ENCODE data around the gene TEX51.

Gene TEX51

GRCh38 chr2:126932966-126933710 lies 34.4 kb downstream of the TEX51 start:
- Histone ChIP-seq H3K36me3 (ENCODE audit: control insufficient read depth, insufficient read depth, low read length) (no peaks in the 10 kb centered on the region), H3K9ac (ENCODE audit: low read length) (no peak overlapping the region), H3K9me3 (ENCODE audit: control insufficient read depth, low read length) (no peaks in the 10 kb centered on the region), H3K4me1 (ENCODE audit: control insufficient read depth, insufficient read depth, low read length) (no peaks in the 10 kb centered on the region), H3K4me3 (ENCODE audit: low read length) (no peak overlapping the region), H3K27me3 (ENCODE audit: control insufficient read depth, insufficient read depth, low read length) (no peaks in the 10 kb centered on the region)

DNA sequence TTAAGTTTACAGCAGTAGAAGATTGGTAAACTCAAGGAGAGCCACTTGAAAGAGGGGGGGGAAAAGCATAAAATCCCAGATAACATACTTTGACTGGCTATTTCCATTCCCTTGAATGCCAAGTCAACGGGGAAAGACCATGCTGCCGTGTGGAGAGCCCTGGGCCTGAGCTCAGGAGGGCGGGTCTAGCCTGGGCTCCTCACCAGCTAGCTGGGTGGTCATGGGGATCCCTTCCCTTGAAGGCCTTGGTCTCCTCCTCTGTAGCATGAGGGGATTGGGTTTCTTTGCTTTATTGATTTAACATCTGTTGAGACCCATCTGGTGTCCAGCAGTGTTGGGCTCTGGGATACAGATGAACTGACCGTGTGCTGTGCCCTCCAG lies 35.0 kb downstream of the TEX51 start:
- Histone ChIP-seq H3K9me3 (ENCODE audit: control insufficient read depth, low read length) (no peaks in the 10 kb centered on the region), H3K36me3 (ENCODE audit: control insufficient read depth, insufficient read depth, low read length) (no peaks in the 10 kb centered on the region), H3K4me1 (ENCODE audit: control insufficient read depth, insufficient read depth, low read length) (no peaks in the 10 kb centered on the region), H3K27me3 (ENCODE audit: control insufficient read depth, insufficient read depth, low read length) (no peaks in the 10 kb centered on the region), H3K4me3 (ENCODE audit: low read length) (no peak overlapping the region), H3K9ac (ENCODE audit: low read length) (no peak overlapping the region)

GRCh38 chr2:126934809-126935208 lies 36.1 kb downstream of the TEX51 start:
- no peak overlapping the region for H3K9ac ChIP-seq (ENCODE audit: low read length)
- H3K4me1 ChIP-seq (ENCODE audit: control insufficient read depth, insufficient read depth, low read length), result no peaks in the 10 kb centered on the region
- H3K4me3 ChIP-seq (ENCODE audit: low read length), result no peak overlapping the region
- H3K36me3 ChIP-seq (ENCODE audit: control insufficient read depth, insufficient read depth, low read length), result no peaks in the 10 kb centered on the region
- H3K9me3 ChIP-seq (ENCODE audit: control insufficient read depth, low read length), result no peaks in the 10 kb centered on the region
- no peaks in the 10 kb centered on the region for H3K27me3 ChIP-seq (ENCODE audit: control insufficient read depth, insufficient read depth, low read length)

GRCh38 chr2:126935774-126936173 lies 37.1 kb downstream of the TEX51 start:
- no peak overlapping the region for H3K4me3 ChIP-seq (ENCODE audit: low read length)
- H3K9ac ChIP-seq (ENCODE audit: low read length), result no peak overlapping the region
- no peaks in the 10 kb centered on the region for H3K4me1 ChIP-seq (ENCODE audit: control insufficient read depth, insufficient read depth, low read length)
- H3K27me3 ChIP-seq (ENCODE audit: control insufficient read depth, insufficient read depth, low read length), result no peaks in the 10 kb centered on the region
- H3K9me3 ChIP-seq (ENCODE audit: control insufficient read depth, low read length), result no peaks in the 10 kb centered on the region
- no peaks in the 10 kb centered on the region for H3K36me3 ChIP-seq (ENCODE audit: control insufficient read depth, insufficient read depth, low read length)

DNA sequence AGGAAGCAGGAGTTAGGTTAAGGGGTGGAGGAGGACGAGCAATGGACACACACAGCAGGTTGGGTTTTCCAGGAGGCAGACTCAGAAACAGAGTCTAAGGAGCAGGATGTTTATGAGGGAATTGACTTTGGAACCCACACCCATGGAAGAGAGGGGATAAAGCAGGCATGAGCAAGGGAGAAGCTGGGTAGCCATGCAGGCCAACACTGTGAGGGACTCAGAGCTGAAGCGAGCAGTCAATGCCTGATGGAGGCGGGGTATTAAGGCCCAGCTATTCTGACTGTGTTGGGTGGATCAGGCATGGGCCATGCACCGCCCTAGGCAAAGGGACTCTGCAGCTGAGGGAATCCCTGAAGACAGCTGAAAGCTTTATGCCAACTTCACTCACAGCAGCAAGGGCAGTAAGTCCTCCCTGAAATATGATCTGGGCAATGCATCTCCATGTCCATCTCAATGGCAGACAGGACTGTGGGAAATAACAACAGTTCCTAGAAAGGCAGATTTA lies 37.6 kb downstream of the TEX51 start:
- no peak overlapping the region for H3K4me3 ChIP-seq (ENCODE audit: low read length)
- H3K4me1 ChIP-seq (ENCODE audit: control insufficient read depth, insufficient read depth, low read length), result no peaks in the 10 kb centered on the region
- H3K27me3 ChIP-seq (ENCODE audit: control insufficient read depth, insufficient read depth, low read length), result no peaks in the 10 kb centered on the region
- no peaks in the 10 kb centered on the region for H3K9me3 ChIP-seq (ENCODE audit: control insufficient read depth, low read length)
- no peaks in the 10 kb centered on the region for H3K36me3 ChIP-seq (ENCODE audit: control insufficient read depth, insufficient read depth, low read length)
- no peak overlapping the region for H3K9ac ChIP-seq (ENCODE audit: low read length)

DNA sequence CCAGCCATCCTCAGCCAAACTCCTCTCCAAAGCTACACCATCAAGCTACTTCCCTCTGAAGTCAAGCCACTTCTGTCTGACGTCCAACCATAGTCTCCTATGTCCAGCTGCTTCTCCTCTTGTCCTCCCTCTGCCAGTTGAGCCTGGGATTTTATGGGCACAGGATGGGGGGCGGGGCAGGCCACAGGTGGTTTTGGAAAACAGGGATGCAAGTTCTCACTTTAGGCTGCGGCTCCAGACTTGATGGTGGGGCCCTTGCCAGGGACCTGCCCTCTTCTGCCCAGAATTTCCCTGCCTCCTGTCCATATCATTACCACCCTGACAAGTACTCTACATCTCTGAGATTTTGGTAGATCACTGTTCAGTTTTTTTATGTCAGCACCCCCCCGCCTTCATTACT lies 41.6 kb downstream of the TEX51 start:
- Histone ChIP-seq H3K4me3 (ENCODE audit: low read length) (no peak overlapping the region), H3K9me3 (ENCODE audit: control insufficient read depth, low read length) (no peaks in the 10 kb centered on the region), H3K9ac (ENCODE audit: low read length) (no peak overlapping the region), H3K36me3 (ENCODE audit: control insufficient read depth, insufficient read depth, low read length) (no peaks in the 10 kb centered on the region), H3K27me3 (ENCODE audit: control insufficient read depth, insufficient read depth, low read length) (no peaks in the 10 kb centered on the region), H3K4me1 (ENCODE audit: control insufficient read depth, insufficient read depth, low read length) (no peaks in the 10 kb centered on the region)

GRCh38 chr2:126942427-126943203 lies 43.9 kb downstream of the TEX51 start:
- Histone ChIP-seq H3K27me3 (ENCODE audit: control insufficient read depth, insufficient read depth, low read length) (peaks cover 4% of the 10 kb centered on the region), H3K36me3 (ENCODE audit: control insufficient read depth, insufficient read depth, low read length) (no peaks in the 10 kb centered on the region), H3K4me1 (ENCODE audit: control insufficient read depth, insufficient read depth, low read length) (no peaks in the 10 kb centered on the region), H3K9ac (ENCODE audit: low read length) (no peak overlapping the region), H3K4me3 (ENCODE audit: low read length) (no peak overlapping the region), H3K9me3 (ENCODE audit: control insufficient read depth, low read length) (no peaks in the 10 kb centered on the region)

DNA sequence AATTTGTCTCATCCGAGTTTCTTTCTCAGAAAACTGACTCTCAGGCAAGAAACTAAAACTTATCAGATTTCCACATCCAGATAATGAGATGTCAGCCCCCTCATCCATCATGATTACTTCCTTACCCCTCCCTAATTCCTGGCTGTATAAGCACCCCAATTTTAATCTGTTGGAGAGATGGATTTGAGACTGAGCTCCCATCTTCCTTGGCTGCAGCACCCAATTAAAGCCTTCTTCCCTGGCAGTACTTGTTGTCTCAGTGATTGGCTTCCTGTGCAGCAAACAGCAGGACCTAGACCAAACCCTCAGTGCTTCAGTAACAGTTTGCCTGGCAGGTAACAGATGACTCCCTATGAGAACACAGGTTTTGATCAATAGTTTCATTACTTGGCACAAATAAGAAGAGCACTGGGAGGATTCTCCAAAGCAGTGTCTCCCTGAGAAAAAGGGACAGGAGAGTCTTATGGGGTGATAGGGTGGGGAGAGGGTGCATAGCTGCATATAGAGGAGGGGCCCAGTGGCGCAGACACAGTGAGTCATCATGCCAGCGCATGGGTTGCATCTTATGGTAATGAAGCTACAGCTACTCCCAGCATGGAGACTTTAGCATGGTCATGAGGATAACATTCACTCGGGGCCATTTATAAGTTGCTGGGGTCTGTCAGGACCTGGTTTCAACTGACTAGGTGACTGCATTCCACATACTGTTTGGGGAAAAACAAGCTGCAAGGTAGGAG lies 45.1 kb downstream of the TEX51 start:
- Histone ChIP-seq H3K9me3 (ENCODE audit: control insufficient read depth, low read length) (no peaks in the 10 kb centered on the region), H3K36me3 (ENCODE audit: control insufficient read depth, insufficient read depth, low read length) (no peaks in the 10 kb centered on the region), H3K27me3 (ENCODE audit: control insufficient read depth, insufficient read depth, low read length) (peaks cover 4% of the 10 kb centered on the region), H3K4me3 (ENCODE audit: low read length) (no peak overlapping the region), H3K4me1 (ENCODE audit: control insufficient read depth, insufficient read depth, low read length) (no peaks in the 10 kb centered on the region), H3K9ac (ENCODE audit: low read length) (no peak overlapping the region)

DNA sequence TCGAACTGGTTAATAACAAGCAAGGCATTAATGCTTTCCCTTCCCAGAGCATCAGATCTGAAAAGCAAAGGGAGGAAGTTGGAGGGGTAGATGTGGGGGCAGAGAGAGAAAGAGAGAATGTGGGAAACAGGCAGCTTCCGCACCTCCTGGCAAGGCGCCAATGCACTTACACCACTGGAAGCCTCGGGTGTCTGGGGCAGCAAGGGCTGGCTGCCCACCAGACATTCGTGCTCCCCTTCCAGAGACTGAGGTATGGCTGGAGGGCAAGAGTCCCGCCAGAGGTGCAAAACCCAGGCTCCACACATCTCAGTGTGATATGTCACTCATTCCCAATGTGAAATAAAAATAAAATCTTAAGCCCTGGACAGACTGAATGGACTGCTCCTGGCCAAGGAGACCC lies 46.4 kb downstream of the TEX51 start:
- H3K27me3 ChIP-seq (ENCODE audit: control insufficient read depth, insufficient read depth, low read length), result peaks cover 4% of the 10 kb centered on the region
- no peaks in the 10 kb centered on the region for H3K9me3 ChIP-seq (ENCODE audit: control insufficient read depth, low read length)
- H3K36me3 ChIP-seq (ENCODE audit: control insufficient read depth, insufficient read depth, low read length), result no peaks in the 10 kb centered on the region
- no peak overlapping the region for H3K4me3 ChIP-seq (ENCODE audit: low read length)
- no peak overlapping the region for H3K9ac ChIP-seq (ENCODE audit: low read length)
- H3K4me1 ChIP-seq (ENCODE audit: control insufficient read depth, insufficient read depth, low read length), result no peaks in the 10 kb centered on the region

GRCh38 chr2:126946318-126947102 lies 47.8 kb downstream of the TEX51 start:
- H3K27me3 ChIP-seq (ENCODE audit: control insufficient read depth, insufficient read depth, low read length), result peaks cover 4% of the 10 kb centered on the region
- H3K4me1 ChIP-seq (ENCODE audit: control insufficient read depth, insufficient read depth, low read length), result no peaks in the 10 kb centered on the region
- no peak overlapping the region for H3K9ac ChIP-seq (ENCODE audit: low read length)
- H3K36me3 ChIP-seq (ENCODE audit: control insufficient read depth, insufficient read depth, low read length), result no peaks in the 10 kb centered on the region
- no peak overlapping the region for H3K4me3 ChIP-seq (ENCODE audit: low read length)
- no peaks in the 10 kb centered on the region for H3K9me3 ChIP-seq (ENCODE audit: control insufficient read depth, low read length)

DNA sequence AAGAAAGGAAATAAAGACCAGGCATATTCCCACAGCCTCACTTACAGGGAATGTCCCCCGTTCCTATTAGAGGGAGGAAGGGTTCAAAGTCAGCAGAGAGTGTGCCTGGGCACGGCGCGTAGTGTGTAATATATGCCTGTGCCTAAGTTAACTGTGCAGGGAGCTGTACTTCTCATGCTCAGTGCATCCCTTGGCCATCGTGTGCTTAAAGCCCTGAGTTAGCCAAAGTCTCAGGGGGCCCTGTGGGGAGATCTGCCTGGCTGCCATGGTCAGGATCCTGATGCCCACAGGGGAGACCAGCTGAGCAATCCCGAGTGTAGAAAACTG lies 48.4 kb downstream of the TEX51 start:
- H3K36me3 ChIP-seq (ENCODE audit: control insufficient read depth, insufficient read depth, low read length), result no peaks in the 10 kb centered on the region
- H3K9me3 ChIP-seq (ENCODE audit: control insufficient read depth, low read length), result no peaks in the 10 kb centered on the region
- H3K4me1 ChIP-seq (ENCODE audit: control insufficient read depth, insufficient read depth, low read length), result no peaks in the 10 kb centered on the region
- H3K27me3 ChIP-seq (ENCODE audit: control insufficient read depth, insufficient read depth, low read length), result peaks cover 4% of the 10 kb centered on the region
- H3K9ac ChIP-seq (ENCODE audit: low read length), result no peak overlapping the region
- H3K4me3 ChIP-seq (ENCODE audit: low read length), result no peak overlapping the region
